Measurements from ENCODE around the gene IAPP.
"Not testable (repeated sequence)": the region's sequence is repeated elsewhere in the genome, so short reads cannot be mapped to it uniquely, and the experiment has no call there.

DNA sequence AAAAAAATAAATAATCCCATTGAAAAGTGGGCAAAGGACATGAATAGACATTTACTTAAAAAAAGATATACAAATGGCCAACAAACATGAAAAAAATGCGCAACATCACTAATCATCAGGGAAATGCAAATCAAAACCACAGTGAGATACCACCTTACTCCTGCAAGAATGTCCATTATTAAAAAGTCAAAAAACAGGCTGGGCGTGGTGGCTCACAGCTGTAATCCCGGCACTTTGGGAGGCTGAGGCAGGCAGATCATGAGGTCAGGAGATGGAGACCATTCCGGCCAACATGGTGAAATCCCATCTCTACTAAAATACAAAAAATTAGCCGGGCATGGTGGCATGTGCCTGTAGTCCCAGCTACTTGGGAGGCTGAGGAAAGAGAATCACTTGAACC, 8.6 kb downstream of the IAPP start:
- TF ChIP-seq, protein P1, sequence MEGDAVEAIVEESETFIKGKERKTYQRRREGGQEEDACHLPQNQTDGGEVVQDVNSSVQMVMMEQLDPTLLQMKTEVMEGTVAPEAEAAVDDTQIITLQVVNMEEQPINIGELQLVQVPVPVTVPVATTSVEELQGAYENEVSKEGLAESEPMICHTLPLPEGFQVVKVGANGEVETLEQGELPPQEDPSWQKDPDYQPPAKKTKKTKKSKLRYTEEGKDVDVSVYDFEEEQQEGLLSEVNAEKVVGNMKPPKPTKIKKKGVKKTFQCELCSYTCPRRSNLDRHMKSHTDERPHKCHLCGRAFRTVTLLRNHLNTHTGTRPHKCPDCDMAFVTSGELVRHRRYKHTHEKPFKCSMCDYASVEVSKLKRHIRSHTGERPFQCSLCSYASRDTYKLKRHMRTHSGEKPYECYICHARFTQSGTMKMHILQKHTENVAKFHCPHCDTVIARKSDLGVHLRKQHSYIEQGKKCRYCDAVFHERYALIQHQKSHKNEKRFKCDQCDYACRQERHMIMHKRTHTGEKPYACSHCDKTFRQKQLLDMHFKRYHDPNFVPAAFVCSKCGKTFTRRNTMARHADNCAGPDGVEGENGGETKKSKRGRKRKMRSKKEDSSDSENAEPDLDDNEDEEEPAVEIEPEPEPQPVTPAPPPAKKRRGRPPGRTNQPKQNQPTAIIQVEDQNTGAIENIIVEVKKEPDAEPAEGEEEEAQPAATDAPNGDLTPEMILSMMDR (IDR thresholded peaks at IDR 0.05), result not testable (repeated sequence)
- not testable (repeated sequence) for TF ChIP-seq POLR2A (IDR thresholded peaks at IDR 0.05)
